K562 (cell line): ENCODE measurements around the gene NFATC2. TPM values are rescaled to one million over a fixed set of nuclear protein-coding genes. Genes with fewer than 3 reads are reported as not detected.

Experiments
- ATAC-seq: fragments of 200-7000 bp; cut with Tn5 transposase; 3 replicates; pipeline ENCODE4 v1.9.1; 2020; ENCODE audit warnings: moderate library complexity
- BruUV-seq: library from RNA; stranded (reverse); fragments of 400-500 nt; replicated peaks from 2 replicates; lab custom pipeline; 2021; lab: Mats Ljungman, UMichigan
- CTCF ChIA-PET: fragments of 300-600 bp; formaldehyde crosslinking; extraction: SDS; loops from one replicate; lab custom pipeline; 2021; ENCODE audit warnings: low intra/inter-chr PET ratio; lab: Yijun Ruan, JAX
- POLR2A ChIA-PET: fragments of 300-600, 350-650 bp; sonication (Branson Sonifier 250); formaldehyde crosslinking; extraction: SDS; loops from one replicate; lab custom pipeline; 2021; ENCODE audit warnings: antibody characterized with exemption, inconsistent platforms; lab: Yijun Ruan, JAX
- DNase-seq, 4 experiments: peaks; one replicate each; pipeline versions ENCODE4 v3.0.0 to v3.0.0-alpha.2; 2011 to 2018; ENCODE audit warnings: low spot score in 3 of 4, mixed read lengths in 3 of 4; ENCODE audit errors: extremely low read depth in 1 of 4
- FAIRE-seq: peaks from 2 replicates; lab custom pipeline; 2011; peaks lifted over from hg19 to GRCh38; lab: Jason Lieb, UNC
- H2AFZ ChIP-seq: 2 replicates; pipeline ENCODE4 v1.6.0; 2011; ENCODE audit warnings: low read depth, low read length, control low read depth, inconsistent platforms
- H3K27ac ChIP-seq: fragments of 200-600 bp; 3 replicates; pipeline ENCODE4 v1.8.0; 2011; ENCODE audit warnings: low read depth, mild to moderate bottlenecking, control low read depth, inconsistent platforms, low read length, moderate library complexity, mixed read lengths; ENCODE audit errors: extremely low read depth
- H3K27me3 ChIP-seq, 2 experiments: fragments of 300-600 bp in 1 of 2; 2 replicates in 1 of 2; 3 replicates in 1 of 2; pipeline versions ENCODE4 v1.6.0 to v1.8.0; 2011; ENCODE audit warnings: inconsistent platforms in 2 of 2, low read length in 2 of 2, mild to moderate bottlenecking in 1 of 2, mixed read lengths in 1 of 2, moderate library complexity in 1 of 2; ENCODE audit not compliant: control insufficient read depth in 2 of 2, insufficient read depth in 2 of 2
- H3K36me3 ChIP-seq: fragments of 300-600 bp; 3 replicates; pipeline ENCODE4 v1.8.0; 2011; ENCODE audit warnings: mild to moderate bottlenecking, low read length, inconsistent platforms; ENCODE audit not compliant: control insufficient read depth, insufficient read depth
- H3K4me1 ChIP-seq, 2 experiments: fragments of 200-600 bp in 1 of 2; replicated peaks in 1 of 2; 2 replicates in 1 of 2; 3 replicates in 1 of 2; pipeline versions ENCODE4 v1.5.1 to v1.8.0; 2011; ENCODE audit warnings: inconsistent platforms in 2 of 2, low read length in 2 of 2, mild to moderate bottlenecking in 1 of 2, mixed read lengths in 1 of 2, moderate library complexity in 1 of 2; ENCODE audit not compliant: control insufficient read depth in 2 of 2, insufficient read depth in 2 of 2
- H3K4me2 ChIP-seq: 2 replicates; pipeline ENCODE4 v1.6.1; 2011; ENCODE audit warnings: low read length, control low read depth, inconsistent platforms, mixed read lengths; ENCODE audit not compliant: insufficient read depth
- H3K4me3 ChIP-seq: fragments of 200-600 bp; sonication (generic), shearing (Covaris generic); 2 replicates; pipeline ENCODE4 v1.5.1; 2016; ENCODE audit warnings: control low read depth, inconsistent platforms
- H3K79me2 ChIP-seq: fragments of 200-600 bp; 3 replicates; pipeline ENCODE4 v1.8.0; 2011; ENCODE audit warnings: low read length, inconsistent platforms; ENCODE audit not compliant: control insufficient read depth, insufficient read depth
- H3K9ac ChIP-seq, 2 experiments: 2 replicates each; pipeline versions ENCODE4 v1.6.0 to v1.6.1; 2011; ENCODE audit warnings: low read depth in 2 of 2, low read length in 2 of 2, control low read depth in 1 of 2, inconsistent platforms in 1 of 2, mild to moderate bottlenecking in 1 of 2, mixed read lengths in 1 of 2; ENCODE audit not compliant: insufficient read depth in 1 of 2
- H3K9me1 ChIP-seq: one replicate; pipeline ENCODE4 v1.6.0; 2011; ENCODE audit warnings: inconsistent platforms, mild to moderate bottlenecking, low read length, moderate library complexity; ENCODE audit not compliant: control insufficient read depth, insufficient read depth
- H3K9me3 ChIP-seq: replicated peaks from 2 replicates; pipeline ENCODE4 v1.5.1; 2011; ENCODE audit warnings: low read depth, low read length, inconsistent platforms; ENCODE audit not compliant: control insufficient read depth, insufficient read depth
- H4K20me1 ChIP-seq: replicated peaks from 2 replicates; pipeline ENCODE4 v1.6.1; 2011; ENCODE audit warnings: low read length, inconsistent platforms, mixed read lengths; ENCODE audit not compliant: control insufficient read depth, insufficient read depth
- ARNT ChIP-seq, 2 experiments: fragments of 450-650 bp; IDR thresholded peaks; 2 replicates each; pipeline ENCODE4 v1.6.1; 2016; ENCODE audit warnings: mild to moderate bottlenecking in 1 of 2
- NCOA4 ChIP-seq: fragments of 450-650 bp; IDR thresholded peaks from 2 replicates; pipeline ENCODE4 v1.6.1; 2018; ENCODE audit warnings: mild to moderate bottlenecking; ENCODE audit not compliant: partially characterized antibody
- PREB ChIP-seq: sonication (generic); formaldehyde crosslinking; IDR thresholded peaks from 2 replicates; pipeline ENCODE4 v1.8.1; 2023; ENCODE audit warnings: mild to moderate bottlenecking, missing genetic modification reagents
- RERE ChIP-seq: sonication (generic); formaldehyde crosslinking; IDR thresholded peaks from 2 replicates; pipeline ENCODE4 v1.8.0; 2023; ENCODE audit warnings: missing genetic modification reagents, mild to moderate bottlenecking, borderline replicate concordance
- VEZF1 ChIP-seq: fragments of 200-800 bp; sonication (Bioruptor generic); IDR thresholded peaks from 2 replicates; pipeline ENCODE4 v1.6.1; 2017; ENCODE audit warnings: missing genetic modification characterization, missing compliant biosample characterization
- ZNF780A ChIP-seq: fragments of 250-450 bp; sonication (Bioruptor Pico); IDR thresholded peaks from 2 replicates; pipeline ENCODE4 v1.5.0; 2021; ENCODE audit warnings: mild to moderate bottlenecking
- WGBS: fragments of 100-300 bp; shearing (Covaris generic); methylation state at CpG from one replicate; pipeline ENCODE4 v1.1.6; 2016; ENCODE audit warnings: low coverage, mixed read lengths; ENCODE audit not compliant: insufficient coverage; ENCODE audit errors: missing lambda C conversion rate; 5-methylcytosine and 5-hydroxymethylcytosine counted together
- in situ Hi-C: fragments of 300-500 bp; cut with MboI; formaldehyde crosslinking; loops from 4 replicates; pipeline ENCODE4 v1.15.0; 2018; ENCODE audit warnings: inconsistent platforms, mixed read lengths
- intact Hi-C: fragments of 100-400 bp; cut with micrococcal nuclease; formaldehyde crosslinking; loops from 2 replicates; pipeline ENCODE4 v1.14.2; 2022
- polyA plus RNA-seq, 8 experiments: library from polyadenylated mRNA; depleted of rRNA in 4 of 8; stranded (reverse) in 5 of 8; unstranded in 3 of 8; fragments of >200 nt; fragmentation: Nextera tagmentation in 2 of 8; fragmentation: Illumina TruSeq in 1 of 8; extraction: Ambion mirVana in 2 of 8; extraction: Trizol in 1 of 8; gene quantifications; 2 replicates each; pipeline versions ENCODE4 v1.2.1 to v1.2.3, GENCODE V29; 2011 to 2014; ENCODE audit warnings: inconsistent platforms in 1 of 8, missing spikeins in 1 of 8
- total RNA-seq, 7 experiments: library from RNA; depleted of rRNA in 6 of 7; stranded (reverse); fragments of >200 nt in 6 of 7; fragmentation: Illumina TruSeq in 2 of 7; extraction: Trizol in 2 of 7; gene quantifications; 2 replicates each; pipeline versions ENCODE4 v1.2.1 to v1.2.3, GENCODE V29; 2011 to 2021; ENCODE audit warnings: low replicate concordance in 1 of 7

Gene NFATC2
- total and polyA plus RNA-seq, 9 of the 15 experiments (the other 6 are each of a cell fraction or from before 2014, with no cell fraction given): 1.9 to 11.2 (median 3.0) TPM

GRCh38 chr20:51457533-51457932, 85.0 kb downstream of the NFATC2 start:
- Histone ChIP-seq H3K9ac (no peak overlapping the region), H3K4me2 (no peak overlapping the region), H4K20me1 (no peaks in the 10 kb centered on the region), H3K4me3 (no peak overlapping the region), H3K36me3 (peaks cover 51% of the 10 kb centered on the region), H2AFZ (no peak overlapping the region), H3K9me3 (no peaks in the 10 kb centered on the region; the same call in none of the 2 replicates), H3K27ac (no peak overlapping the region), H3K4me1 (peaks cover 0 to 12% of the 10 kb centered on the region in 2 experiments; a peak in 2 of 5 replicates), H3K79me2 (no peaks in the 10 kb centered on the region), H3K9me1 (no peaks in the 10 kb centered on the region), H3K27me3 (no peaks in the 10 kb centered on the region)
- in situ Hi-C loops (no loop called here), intact Hi-C loops (no loop called here)
- DNase-seq: no peak
- FAIRE-seq: no peak
- no TSS peak for BruUV-seq
- 80% methylated on average over 2 of the region's 3 CpGs for WGBS
- no peak for ATAC-seq
- ChIA-PET POLR2A (no interaction called here), CTCF (no interaction called here)
- TF ChIP-seq RERE (no peak), ARNT (IDR thresholded peaks at IDR 0.05) (no peak), NCOA4 (no peak), VEZF1 (CRISPR knock-in tag) (no peak), PREB (CRISPR knock-in tag) (no peak), ZNF780A (CRISPR knock-in tag) (no peak)
